Measurements from ENCODE around the gene ATP8B4.

The ATP8B4 gene

GRCh38 chr15:49923671-49924070 is 195.4 kb downstream of the ATP8B4 start:
- DNase-seq: no peak

DNA sequence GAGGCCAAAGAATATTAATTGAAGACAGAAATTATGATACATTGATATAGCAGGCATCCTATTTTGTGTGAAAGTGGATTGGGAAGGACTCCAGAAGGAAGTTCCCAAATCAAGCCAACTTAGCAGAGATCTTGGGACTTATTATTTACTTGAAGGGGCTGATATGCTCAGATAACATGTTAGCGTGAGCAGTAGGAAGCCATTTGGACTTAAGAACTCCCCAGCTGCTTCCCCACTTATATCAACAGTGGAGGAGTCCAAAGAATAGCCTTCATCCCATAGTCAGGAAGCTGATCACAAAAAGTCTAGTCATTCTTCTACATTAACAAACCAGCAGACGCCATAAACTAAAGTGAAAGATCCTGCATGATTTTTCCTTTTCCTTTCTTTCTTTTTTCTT is 200.0 kb downstream of the ATP8B4 start:
- no peak for DNase-seq

- DNase-seq: no peak
These were observed 200.9 kb downstream of the ATP8B4 start for GRCh38 chr15:49918121-49918520.

GRCh38 chr15:49916998-49917397 is 202.0 kb downstream of the ATP8B4 start:
- no peak for DNase-seq

GRCh38 chr15:49915822-49916221 is 203.2 kb downstream of the ATP8B4 start:
- no peak for DNase-seq

GRCh38 chr15:49908933-49909295 is 210.1 kb downstream of the ATP8B4 start:
- no peak for DNase-seq

- DNase-seq: no peak
These were observed 210.6 kb downstream of the ATP8B4 start for GRCh38 chr15:49908236-49908932.

GRCh38 chr15:49906966-49907365 is 212.1 kb downstream of the ATP8B4 start:
- no peak for DNase-seq

- no peak for DNase-seq
These were observed 213.8 kb downstream of the ATP8B4 start for GRCh38 chr15:49905221-49905620.

- no peak for DNase-seq
These were observed 214.7 kb downstream of the ATP8B4 start for GRCh38 chr15:49904296-49904695.

DNA sequence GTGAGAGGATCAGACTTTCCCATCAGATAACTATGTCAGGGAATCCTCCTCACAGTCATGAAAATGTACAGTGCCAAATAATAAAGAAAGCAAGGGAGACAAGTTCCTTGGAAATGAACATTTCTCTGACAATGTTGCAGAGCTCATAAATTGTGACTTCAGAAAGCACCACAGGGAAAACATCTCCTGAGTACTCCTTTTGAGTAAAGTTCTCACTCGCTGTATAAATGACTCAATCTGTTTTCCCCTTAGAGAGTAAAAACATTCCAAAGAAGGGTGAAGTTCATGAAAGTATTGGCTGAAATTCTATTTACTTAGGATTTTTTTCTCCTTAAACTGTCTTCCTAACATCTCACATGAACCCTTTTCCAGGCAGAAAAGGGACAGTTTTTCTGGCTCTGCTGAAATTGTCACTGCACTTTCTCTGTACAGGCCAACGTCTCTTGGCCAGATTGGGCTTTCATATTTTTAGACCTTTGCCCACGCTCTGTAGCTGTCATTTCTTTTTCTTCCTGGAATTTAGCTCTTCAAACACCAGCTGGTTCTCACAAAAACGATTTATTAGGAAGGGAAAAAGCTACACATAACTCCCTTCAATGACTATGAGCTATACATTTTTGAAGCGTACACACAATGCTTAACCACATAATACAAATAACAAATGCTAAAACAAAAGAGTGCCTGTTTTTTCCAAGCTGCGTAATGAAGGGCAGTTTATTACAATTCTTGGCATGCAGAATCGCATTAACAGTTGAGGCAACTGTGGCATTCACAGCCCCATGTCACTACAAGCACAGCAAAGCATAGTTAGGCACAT is 216.1 kb downstream of the ATP8B4 start:
- no peak for DNase-seq

GRCh38 chr15:49901996-49902684 is 216.9 kb downstream of the ATP8B4 start:
- DNase-seq: no peak

DNA sequence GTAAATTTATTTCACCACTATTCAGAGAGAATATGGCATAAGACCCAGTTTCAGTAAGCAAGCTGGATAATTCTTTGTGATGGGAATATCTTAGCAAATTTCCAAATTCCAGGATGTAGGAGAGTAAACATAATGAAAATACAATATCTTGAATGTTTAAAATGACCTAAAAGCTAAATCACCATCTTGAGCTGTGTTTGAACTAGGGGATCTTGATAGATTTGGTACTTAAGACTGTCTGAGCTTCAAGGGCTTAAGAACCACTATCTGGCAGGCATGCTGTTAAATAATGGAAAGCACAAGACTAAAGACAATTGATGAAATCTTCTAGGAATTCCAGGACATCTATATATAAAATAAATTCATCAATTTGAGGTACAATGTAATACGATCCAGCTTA is 217.7 kb downstream of the ATP8B4 start:
- DNase-seq: no peak

DNA sequence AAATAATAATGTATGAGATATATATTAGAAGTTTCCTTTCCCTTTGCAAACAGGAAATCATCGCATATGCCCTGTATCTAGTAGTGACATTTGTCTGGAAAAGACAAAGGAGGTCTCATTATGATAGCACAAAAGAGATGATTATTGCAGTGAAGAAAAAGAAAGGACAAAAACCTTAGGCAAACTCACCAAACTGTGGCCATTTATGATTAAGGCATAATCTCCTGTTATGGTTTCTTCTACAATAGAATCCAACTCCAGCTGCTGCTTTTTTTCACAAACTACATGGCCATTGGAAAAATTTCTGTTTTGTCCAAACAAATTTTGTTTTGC is 218.2 kb downstream of the ATP8B4 start:
- DNase-seq: no peak

GRCh38 chr15:49900006-49900902 is 218.8 kb downstream of the ATP8B4 start:
- DNase-seq: no peak

GRCh38 chr15:49898575-49899283 is 220.3 kb downstream of the ATP8B4 start:
- DNase-seq: no peak

DNA sequence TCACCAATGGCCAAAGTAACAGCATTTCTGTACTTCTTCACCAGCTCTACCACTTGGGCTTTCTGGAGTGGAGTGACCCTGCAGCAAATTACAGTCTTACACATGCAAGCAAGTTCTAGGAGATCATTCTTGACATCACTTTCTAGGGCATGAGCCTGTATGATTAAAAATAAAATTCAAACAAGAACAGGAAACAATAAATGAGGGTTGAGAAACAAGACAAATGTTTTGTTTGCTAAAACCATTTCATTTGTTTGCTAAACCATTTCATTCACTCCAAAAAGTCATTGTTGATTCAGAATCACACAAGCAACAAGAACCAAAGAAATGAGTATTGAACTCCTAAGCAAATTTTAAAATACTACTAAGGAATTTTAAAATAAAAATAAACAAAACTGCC is 220.9 kb downstream of the ATP8B4 start:
- no peak for DNase-seq

GRCh38 chr15:49895347-49896223 is 223.4 kb downstream of the ATP8B4 start:
- DNase-seq: no peak

DNA sequence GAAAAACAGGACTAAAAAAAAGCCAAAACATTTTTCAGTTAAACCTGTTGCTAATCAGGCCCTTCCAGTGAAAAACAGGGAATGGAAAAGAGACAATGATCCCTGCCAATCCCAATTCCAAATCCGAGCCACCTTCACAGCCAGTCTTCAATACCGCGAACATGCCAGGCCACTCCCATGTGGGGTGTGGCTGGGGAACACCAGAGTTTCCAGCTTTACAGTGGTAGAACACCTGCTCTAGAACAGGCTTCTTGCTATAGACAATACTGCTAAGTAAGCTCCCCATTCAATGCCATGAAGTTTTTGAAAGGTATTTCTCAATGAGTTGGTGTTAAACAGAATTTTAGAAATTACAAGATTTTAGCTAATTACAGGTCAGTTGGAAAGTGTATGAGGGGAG is 228.3 kb downstream of the ATP8B4 start:
- DNase-seq: no peak

DNA sequence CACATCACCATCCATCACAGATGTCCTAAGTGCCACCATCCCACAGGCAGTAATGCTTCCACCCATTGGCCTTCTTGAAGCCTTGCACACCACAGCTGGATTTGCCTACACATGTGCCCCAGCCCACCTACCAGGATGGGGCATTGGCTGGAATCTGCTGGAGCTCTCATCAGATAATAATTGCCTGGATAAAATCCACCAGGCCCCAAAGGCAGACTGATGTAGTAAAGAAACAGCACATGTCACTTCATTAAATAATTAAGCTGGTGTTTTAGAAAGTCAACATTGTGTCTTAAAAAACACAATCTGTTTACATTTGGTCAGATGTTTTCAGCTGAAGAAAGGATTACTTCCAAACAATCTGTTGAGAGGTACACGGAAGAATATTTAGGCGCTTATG is 229.5 kb downstream of the ATP8B4 start:
- no peak for DNase-seq

GRCh38 chr15:49888734-49889133 is 230.3 kb downstream of the ATP8B4 start:
- DNase-seq: no peak
